NT2/D1 (cell line): ENCODE results near the gene ZDHHC11.

Experiments
- YY1 ChIP-seq: IDR thresholded peaks from 2 replicates; pipeline ENCODE4 v1.6.1; 2011; ENCODE audit not compliant: insufficient read length, insufficient read depth
- ZNF274 ChIP-seq: IDR thresholded peaks from 2 replicates; pipeline ENCODE4 v1.6.1; 2011; ENCODE audit warnings: mild to moderate bottlenecking, low read depth, low read length

- TF ChIP-seq YY1: no peak
- no peak for TF ChIP-seq ZNF274
These were observed 42.3 kb upstream of the ZDHHC11 start for GRCh38 chr5:893137-893506.
